Measurements from ENCODE around the gene MALT1. TPM values are rescaled to one million over a fixed set of nuclear protein-coding genes. Genes with fewer than 3 reads are reported as not detected.

MALT1 gene
- total RNA-seq, 4 donors from 2014 or later = 17.7 to 26.0 (median 19.3) TPM

DNA sequence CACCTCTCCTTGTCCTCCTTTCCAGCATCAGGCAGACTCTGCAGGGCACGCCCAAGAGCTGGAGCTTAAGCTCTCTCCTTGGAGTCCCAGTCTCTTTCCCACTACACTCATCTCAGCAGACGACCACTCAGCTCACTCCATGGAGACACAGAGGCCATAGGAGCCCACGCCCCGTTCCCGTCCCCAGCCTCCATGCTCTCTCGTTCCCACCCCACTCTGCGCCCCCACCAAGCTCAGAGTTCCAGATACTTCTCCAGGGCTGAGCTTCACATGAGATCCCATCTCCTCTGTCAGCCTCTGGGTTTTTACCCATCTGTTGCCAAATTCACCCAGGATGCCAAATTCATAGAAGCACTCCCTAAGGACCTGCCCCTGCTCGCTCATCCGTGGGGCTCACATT, 87.3 kb downstream of the MALT1 start:
- 79 to 81% methylated on average over 9 of the region's 9 CpGs for WGBS, 2 donors
- no peak for DNase-seq (ENCODE audit: low spot score in 2 of 2)

DNA sequence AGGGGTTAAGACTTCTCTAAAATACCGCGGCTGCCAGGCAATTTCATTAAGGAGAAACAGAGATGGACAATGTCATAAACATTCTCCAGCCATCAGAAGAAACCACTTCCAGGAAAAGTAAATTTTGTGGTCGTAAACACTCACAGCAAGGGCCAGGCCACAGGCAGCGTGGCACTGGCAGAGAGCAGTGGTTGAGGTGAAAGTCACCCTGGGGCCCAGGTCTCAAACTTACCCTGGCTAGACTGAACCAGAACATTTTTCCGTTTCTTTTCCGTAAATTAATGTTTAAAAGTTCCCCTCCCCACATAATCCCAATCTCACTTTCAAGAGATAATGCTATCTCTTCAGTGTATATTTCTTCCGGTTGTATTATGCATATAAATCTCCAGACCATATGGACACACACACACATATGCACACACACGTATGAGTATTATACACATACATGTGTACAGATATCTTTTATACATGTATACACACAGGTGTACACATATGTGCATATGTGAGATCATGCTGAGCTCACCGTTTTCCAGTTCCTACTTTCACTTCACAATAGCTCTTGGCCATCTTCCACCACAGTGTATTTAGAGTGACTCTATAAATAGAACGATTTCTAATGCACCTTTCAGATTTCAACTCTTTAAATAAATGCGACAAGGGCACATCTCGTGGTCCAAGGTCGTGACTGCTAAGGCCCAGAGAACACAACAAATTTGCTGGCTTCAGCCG, 90.1 kb downstream of the MALT1 start:
- Histone ChIP-seq H3K4me3 (no peak overlapping the region), H3K27me3 (peaks cover 0 to 20% of the 10 kb centered on the region in 2 donors), H3K36me3 (no peaks in the 10 kb centered on the region), H3K9me3 (no peaks in the 10 kb centered on the region), H3K4me1 (peaks cover 0 to 6% (median 0%) of the 10 kb centered on the region in 4 donors), H3K27ac (no peak overlapping the region)
- WGBS, 2 donors = 63 to 69% methylated on average over 14 of the region's 14 CpGs
- DNase-seq (ENCODE audit: low spot score in 2 of 2) = no peak
- no peak for TF ChIP-seq POLR2A (IDR thresholded peaks at IDR 0.05)
- TF ChIP-seq, protein P1, sequence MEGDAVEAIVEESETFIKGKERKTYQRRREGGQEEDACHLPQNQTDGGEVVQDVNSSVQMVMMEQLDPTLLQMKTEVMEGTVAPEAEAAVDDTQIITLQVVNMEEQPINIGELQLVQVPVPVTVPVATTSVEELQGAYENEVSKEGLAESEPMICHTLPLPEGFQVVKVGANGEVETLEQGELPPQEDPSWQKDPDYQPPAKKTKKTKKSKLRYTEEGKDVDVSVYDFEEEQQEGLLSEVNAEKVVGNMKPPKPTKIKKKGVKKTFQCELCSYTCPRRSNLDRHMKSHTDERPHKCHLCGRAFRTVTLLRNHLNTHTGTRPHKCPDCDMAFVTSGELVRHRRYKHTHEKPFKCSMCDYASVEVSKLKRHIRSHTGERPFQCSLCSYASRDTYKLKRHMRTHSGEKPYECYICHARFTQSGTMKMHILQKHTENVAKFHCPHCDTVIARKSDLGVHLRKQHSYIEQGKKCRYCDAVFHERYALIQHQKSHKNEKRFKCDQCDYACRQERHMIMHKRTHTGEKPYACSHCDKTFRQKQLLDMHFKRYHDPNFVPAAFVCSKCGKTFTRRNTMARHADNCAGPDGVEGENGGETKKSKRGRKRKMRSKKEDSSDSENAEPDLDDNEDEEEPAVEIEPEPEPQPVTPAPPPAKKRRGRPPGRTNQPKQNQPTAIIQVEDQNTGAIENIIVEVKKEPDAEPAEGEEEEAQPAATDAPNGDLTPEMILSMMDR (IDR thresholded peaks at IDR 0.05) = no peak
- no peak for TF ChIP-seq EP300 (IDR thresholded peaks at IDR 0.05)

More for the DNA sequence above, 87.3 kb downstream of the MALT1 start:
- no peak overlapping the region for H3K4me3 ChIP-seq
- no peaks in the 10 kb centered on the region for H3K36me3 ChIP-seq
- H3K9me3 ChIP-seq = no peaks in the 10 kb centered on the region
- no peak overlapping the region for H3K27ac ChIP-seq
- no peak for TF ChIP-seq EP300 (IDR thresholded peaks at IDR 0.05)
- H3K27me3 ChIP-seq = peaks cover 0 to 15% of the 10 kb centered on the region in 2 donors
- H3K4me1 ChIP-seq = no peaks in the 10 kb centered on the region

DNA sequence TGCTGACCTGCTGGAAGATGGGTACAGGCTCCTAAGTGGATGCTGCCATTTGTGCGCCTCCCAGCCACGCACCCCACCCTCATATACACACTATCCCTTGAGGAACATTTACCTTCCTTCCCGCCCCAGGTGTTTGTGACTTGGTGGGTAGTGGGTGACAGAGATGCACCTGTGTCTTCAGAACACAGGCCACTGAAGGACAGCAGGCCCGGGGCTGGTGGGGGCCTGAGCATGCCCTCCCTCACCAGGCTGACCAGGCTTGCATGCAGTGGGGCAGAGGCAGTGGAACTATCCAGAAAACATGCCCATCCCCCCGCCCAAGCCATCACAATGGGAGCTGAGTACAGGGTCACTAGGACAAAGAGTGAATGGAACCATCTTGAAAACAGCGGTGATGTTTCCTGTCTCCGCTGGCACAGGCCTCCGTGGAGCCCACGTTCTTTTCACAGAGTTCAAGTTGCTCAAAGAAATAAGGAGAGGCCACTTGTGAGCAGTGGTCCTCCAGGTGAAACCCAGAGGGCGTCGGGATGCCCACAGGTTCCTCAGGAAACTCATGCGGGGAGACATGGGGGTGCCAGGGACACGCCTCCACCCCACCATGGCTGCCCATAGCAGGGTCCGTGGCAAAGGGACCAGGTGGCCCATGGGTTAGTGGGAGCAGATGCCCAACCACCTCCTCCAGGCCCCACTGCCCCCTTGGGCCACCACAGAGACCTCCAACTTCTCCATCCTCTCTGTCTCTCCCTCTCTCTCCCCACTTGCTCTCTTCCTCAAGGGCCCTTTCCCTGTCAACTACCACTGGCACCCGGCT, 90.9 kb downstream of the MALT1 start:
- TF ChIP-seq POLR2A (IDR thresholded peaks at IDR 0.05) (no peak), EP300 (IDR thresholded peaks at IDR 0.05) (no peak)
- TF ChIP-seq, protein P1 (IDR thresholded peaks at IDR 0.05) = no peak
- WGBS, 2 donors = 85 to 86% methylated on average over 14 to 15 of the region's 15 CpGs
- DNase-seq (ENCODE audit: low spot score in 2 of 2) = no peak
- Histone ChIP-seq H3K36me3 (no peaks in the 10 kb centered on the region), H3K27ac (no peak overlapping the region), H3K9me3 (no peaks in the 10 kb centered on the region), H3K4me1 (peaks cover 0 to 6% (median 0%) of the 10 kb centered on the region in 4 donors), H3K27me3 (peaks cover 0 to 20% of the 10 kb centered on the region in 2 donors), H3K4me3 (no peak overlapping the region)

DNA sequence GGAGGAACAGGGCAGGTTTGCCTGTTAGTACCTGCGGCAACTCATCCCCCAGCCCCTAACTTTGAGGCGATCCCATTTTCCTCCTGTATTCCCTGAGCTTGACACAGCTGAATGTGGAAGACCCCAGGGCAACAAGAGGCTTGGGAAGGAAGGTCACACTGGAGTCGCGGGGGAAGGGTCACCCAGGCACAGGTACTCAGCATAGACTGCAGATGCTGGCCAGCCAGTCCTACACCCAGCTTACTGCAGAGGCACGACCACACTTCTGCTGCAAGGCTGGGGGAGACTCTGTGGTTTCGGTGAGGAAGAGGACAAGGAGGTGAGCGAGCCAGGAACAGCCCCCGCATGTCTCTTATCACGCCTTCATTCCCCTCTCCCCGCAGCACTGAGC, 91.5 kb downstream of the MALT1 start:
- TF ChIP-seq EP300 (IDR thresholded peaks at IDR 0.05) = no peak
- no peaks in the 10 kb centered on the region for H3K9me3 ChIP-seq
- DNase-seq (ENCODE audit: low spot score in 2 of 2) = no peak
- H3K27ac ChIP-seq = no peak overlapping the region
- H3K4me1 ChIP-seq = peaks cover 0 to 6% (median under 1%) of the 10 kb centered on the region in 4 donors
- H3K36me3 ChIP-seq = no peaks in the 10 kb centered on the region
- H3K27me3 ChIP-seq = peaks cover 0 to 20% of the 10 kb centered on the region in 2 donors
- WGBS, 2 donors = 85 to 92% methylated on average over 10 of the region's 10 CpGs
- no peak overlapping the region for H3K4me3 ChIP-seq

DNA sequence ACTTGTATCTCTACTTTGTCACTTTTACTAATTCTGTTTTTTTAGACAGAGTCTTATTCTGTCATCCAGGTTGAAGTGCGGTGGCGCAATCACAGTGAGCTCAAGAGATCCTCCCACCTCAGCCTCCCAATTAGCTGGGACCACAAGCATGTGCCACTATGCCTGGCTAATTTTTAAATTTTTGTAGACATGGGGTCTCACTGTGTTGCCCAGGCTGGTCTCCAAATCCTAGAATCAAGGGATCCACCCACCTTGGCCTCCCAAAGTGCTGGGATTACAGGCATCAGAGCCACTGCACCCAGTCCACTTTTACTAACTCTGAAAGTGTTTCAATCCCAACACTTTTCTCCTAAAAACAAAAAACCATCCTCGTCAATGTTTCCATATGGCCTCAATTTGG, 94.9 kb downstream of the MALT1 start:
- no peaks in the 10 kb centered on the region for H3K36me3 ChIP-seq
- TF ChIP-seq, protein P1 (IDR thresholded peaks at IDR 0.05) = no peak
- no peak for TF ChIP-seq EP300 (IDR thresholded peaks at IDR 0.05)
- no peak for TF ChIP-seq POLR2A (IDR thresholded peaks at IDR 0.05)
- H3K27me3 ChIP-seq = peaks cover 0 to 5% of the 10 kb centered on the region in 2 donors
- peaks cover 0 to 18% (median 12%) of the 10 kb centered on the region in 4 donors for H3K4me1 ChIP-seq
- H3K9me3 ChIP-seq = no peaks in the 10 kb centered on the region
- DNase-seq (ENCODE audit: low spot score in 2 of 2) = no peak
- WGBS, 2 donors = 76 to 78% methylated on average over 3 of the region's 3 CpGs
- no peak overlapping the region for H3K4me3 ChIP-seq
- no peak overlapping the region for H3K27ac ChIP-seq

DNA sequence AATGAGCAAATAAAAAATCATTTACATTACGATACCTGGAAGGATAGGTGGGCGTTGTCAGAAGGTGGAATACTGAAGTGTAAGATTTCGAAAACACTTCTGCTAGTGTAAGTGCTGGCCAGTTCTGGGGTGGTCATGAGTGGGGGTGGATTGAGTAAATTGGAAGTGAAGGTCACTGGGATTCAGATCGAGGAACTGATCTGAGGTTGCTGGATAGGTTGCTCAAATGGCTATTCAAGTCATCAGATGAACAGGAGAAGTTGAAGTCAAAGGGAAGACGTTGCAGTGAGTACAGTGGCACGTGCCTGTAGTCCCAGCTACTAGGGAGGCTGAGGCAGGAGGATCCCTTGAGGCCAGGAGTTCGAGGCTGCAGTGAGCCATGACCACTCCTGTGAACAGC, 95.7 kb downstream of the MALT1 start:
- Histone ChIP-seq H3K4me1 (peaks cover 0 to 18% (median 12%) of the 10 kb centered on the region in 4 donors), H3K4me3 (no peak overlapping the region), H3K9me3 (no peaks in the 10 kb centered on the region), H3K27ac (no peak overlapping the region), H3K36me3 (no peaks in the 10 kb centered on the region), H3K27me3 (peaks cover 0 to 5% of the 10 kb centered on the region in 2 donors)
- no peak for DNase-seq (ENCODE audit: low spot score in 2 of 2)
- WGBS, 2 donors = 86 to 89% methylated on average over 7 of the region's 7 CpGs
- TF ChIP-seq POLR2A (IDR thresholded peaks at IDR 0.05) (no peak), EP300 (IDR thresholded peaks at IDR 0.05) (no peak)
- TF ChIP-seq, protein P1 (IDR thresholded peaks at IDR 0.05) = no peak
